ENCODE measurements around the gene FBN2.
"Not testable (repeated sequence)": the region's sequence is repeated elsewhere in the genome, so short reads cannot be mapped to it uniquely, and the experiment has no call there.

Gene FBN2

GRCh38 chr5:128478386-128479368, 59.4 kb downstream of the FBN2 start:
- DNase-seq (ENCODE audit: low spot score): no peak

DNA sequence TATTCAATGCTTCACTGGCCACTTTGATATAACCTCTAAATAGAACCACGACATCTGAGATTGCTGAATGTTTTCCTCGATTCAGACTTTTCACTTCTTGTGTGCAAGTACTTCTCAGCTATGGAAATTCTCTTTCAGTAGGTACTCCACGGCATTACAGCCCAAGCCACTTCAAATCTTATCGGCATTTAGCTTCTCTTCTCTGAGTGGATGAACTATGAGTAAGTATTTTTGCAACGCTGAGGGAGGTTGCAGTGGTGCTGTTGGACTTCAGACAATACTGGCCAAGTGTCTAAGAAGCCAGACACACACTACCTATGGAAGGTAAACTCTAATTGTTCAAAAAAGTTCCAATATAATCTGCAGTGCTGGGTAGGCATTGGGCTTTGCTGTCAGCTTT, 60.1 kb downstream of the FBN2 start:
- DNase-seq (ENCODE audit: low spot score): no peak

GRCh38 chr5:128475693-128476092, 62.4 kb downstream of the FBN2 start:
- DNase-seq (ENCODE audit: low spot score): no peak

DNA sequence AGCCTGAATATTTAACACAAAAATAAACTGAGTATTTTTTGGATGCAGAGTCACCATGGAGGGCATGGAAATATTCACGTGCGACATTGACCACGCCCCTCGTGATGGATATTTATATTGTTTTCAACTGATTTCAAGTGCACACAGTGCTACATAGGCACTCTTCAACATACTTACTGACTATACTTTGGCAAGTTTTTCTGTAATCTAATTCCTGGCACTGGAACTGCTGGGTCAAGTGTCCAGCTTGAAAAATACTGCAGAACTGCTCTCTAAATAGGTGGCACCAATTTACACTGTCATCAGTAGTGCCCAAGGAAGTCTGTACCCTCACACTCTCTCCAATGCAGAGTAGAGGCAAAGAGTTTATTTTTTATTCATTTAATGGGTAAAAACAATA, 65.1 kb downstream of the FBN2 start:
- no peak for DNase-seq (ENCODE audit: low spot score)

GRCh38 chr5:128472036-128472435, 66.0 kb downstream of the FBN2 start:
- no peak for DNase-seq (ENCODE audit: low spot score)

- no peak for DNase-seq (ENCODE audit: low spot score)
Measured at GRCh38 chr5:128470663-128471062, 67.4 kb downstream of the FBN2 start.

GRCh38 chr5:128469912-128470311, 68.1 kb downstream of the FBN2 start:
- DNase-seq (ENCODE audit: low spot score): no peak

DNA sequence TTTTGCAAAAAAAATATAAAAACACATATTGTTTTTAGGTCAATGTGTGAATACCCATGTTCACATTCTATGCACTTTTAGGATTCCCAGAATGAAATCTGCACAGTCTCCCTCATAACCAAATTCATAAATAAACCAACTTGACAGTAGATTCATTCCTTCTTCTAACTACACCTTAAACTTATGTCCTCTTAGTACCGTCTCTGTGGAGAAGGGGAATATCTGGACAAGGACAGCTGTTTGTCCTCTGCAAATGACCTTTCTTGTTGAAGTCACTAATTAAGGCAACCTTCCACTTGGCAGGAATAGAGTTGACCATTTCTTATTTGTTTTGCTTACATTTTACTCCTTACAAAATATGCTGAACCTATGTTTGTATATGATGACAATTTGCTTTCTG, 71.1 kb downstream of the FBN2 start:
- DNase-seq (ENCODE audit: low spot score): no peak

- DNase-seq (ENCODE audit: low spot score): no peak
Measured at GRCh38 chr5:128466554-128466953, 71.5 kb downstream of the FBN2 start.

- no peak for DNase-seq (ENCODE audit: low spot score)
Measured at GRCh38 chr5:128464596-128464995, 73.4 kb downstream of the FBN2 start.

DNA sequence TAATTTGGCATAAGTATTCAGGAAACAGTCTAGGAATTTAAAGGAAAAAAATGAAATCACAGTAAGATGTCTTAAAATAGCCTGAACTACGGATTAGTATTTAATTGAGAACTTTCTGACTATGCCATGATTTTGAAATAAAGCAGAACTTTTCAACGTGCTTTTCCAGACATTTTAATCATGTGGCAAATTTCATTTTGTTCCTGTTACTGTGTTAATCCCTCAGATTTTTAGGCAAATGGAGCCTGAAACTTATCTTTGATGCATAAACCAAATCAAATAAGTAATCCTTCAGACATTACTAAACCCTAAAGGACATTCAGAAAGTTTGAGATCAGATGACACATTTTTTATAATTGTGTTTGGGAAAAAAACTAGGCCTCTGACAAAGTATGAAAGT, 75.7 kb downstream of the FBN2 start:
- DNase-seq (ENCODE audit: low spot score): no peak

GRCh38 chr5:128457147-128457915, 80.7 kb downstream of the FBN2 start:
- DNase-seq (ENCODE audit: low spot score): not testable (repeated sequence)

GRCh38 chr5:128455841-128456361, 82.1 kb downstream of the FBN2 start:
- no peak for DNase-seq (ENCODE audit: low spot score)

DNA sequence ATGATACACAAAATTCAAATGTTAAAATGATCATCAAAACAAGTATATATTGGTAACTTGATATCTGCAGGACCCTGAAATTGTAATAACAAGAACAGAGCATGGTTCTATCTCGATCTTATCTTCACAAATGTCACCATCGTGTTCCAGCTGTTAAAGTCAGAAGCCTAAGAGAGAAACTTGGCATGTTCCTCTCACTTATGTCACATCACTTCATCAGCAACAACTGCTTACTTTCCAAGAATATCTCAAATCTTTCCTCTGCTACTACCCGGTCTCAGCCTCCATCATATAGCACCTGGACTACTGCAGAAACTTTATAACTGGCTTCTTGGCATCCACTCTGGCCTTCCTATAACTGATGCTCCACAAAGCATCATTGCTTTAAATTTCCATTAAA, 84.9 kb downstream of the FBN2 start:
- DNase-seq (ENCODE audit: low spot score): no peak

DNA sequence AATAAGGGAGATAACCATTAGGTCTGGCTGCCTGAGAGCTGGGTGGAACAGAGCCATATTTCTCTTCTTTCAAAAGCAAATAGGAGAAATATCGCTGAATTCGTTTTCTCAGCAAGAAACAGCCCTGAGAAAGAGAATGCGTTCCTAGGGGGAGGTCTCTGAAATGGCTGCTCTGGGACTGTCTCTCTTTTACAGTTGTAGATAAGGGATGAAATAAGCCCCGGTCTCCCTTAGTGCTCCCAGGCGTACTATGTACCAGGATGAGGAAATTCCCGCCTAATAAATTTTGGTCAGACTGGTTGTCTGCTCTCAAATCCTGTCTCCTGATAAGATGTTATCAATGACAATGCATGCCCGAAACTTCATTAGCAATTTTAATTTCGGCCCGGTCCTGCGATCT, 90.8 kb downstream of the FBN2 start:
- DNase-seq (ENCODE audit: low spot score): not testable (repeated sequence)

DNA sequence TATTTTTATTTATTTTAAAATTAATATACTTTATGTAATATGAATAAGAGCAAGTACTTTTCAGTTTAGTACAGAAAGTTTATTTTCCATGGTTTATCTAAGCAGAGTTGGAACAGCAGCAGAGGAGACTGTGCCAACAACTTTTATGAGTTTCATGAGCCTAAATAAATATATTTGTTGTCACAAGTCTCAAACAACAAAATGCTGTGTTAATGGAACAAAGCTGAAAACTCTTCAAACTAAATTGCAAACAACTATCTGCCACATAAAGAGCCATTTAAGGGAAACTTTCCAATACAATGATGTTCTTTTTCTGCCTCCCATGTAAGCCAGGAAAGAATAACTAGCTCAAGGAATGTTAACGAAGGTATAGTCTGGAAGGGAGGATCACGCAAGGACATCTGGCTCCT, 96.1 kb downstream of the FBN2 start:
- DNase-seq (ENCODE audit: low spot score): no peak

GRCh38 chr5:128441165-128441564, 96.9 kb downstream of the FBN2 start:
- DNase-seq (ENCODE audit: low spot score): no peak

DNA sequence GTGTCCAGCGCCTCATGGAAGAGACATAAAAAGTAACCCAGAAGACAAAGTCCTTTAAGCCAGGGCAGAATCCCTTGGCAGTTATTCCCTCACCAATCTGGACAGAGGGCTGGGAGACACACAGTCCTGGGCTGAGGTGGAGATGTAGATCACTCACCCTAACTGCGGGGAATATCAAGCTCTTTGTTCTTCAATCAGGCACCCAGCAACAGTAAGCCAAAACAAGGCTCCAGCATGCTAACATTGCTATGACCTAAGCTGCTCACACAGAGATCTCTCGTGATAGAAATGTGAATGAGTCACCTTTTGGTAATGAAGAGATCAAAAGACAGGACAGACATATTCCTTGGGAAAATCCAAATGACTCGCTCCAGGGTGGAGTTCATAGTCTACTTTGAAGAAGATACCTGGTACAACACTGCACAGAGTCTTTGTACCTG, 101.3 kb downstream of the FBN2 start:
- no peak for DNase-seq (ENCODE audit: low spot score)

GRCh38 chr5:128435861-128436260, 102.2 kb downstream of the FBN2 start:
- DNase-seq (ENCODE audit: low spot score): no peak

GRCh38 chr5:128434993-128435392, 103.1 kb downstream of the FBN2 start:
- no peak for DNase-seq (ENCODE audit: low spot score)

DNA sequence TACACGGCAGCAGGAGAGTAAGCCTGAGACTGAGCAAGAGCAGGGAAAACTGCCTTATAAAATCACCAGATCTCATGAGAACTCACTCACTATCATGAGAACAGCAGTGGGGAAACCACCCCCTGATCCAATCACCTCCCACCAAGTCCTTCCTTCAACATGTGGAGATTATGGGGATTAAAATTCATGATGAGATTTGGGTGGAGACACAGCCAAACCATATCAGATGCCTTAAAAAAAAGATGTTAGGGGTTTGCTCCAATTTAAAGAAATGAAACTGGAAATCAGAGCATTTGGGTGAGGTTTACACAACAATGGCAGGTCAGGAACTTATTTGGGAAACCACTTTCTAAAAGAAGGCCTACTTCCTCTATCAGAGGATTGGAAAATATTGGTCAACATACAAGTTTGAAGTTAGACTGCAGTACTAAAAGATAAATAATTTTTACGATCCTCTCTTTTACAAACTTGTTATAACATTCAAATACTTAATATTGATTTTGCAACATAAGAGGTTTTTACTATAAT, 105.1 kb downstream of the FBN2 start:
- no peak for DNase-seq (ENCODE audit: low spot score)

GRCh38 chr5:128427921-128428320, 110.1 kb downstream of the FBN2 start:
- no peak for DNase-seq (ENCODE audit: low spot score)
